ENCODE measurements around the gene TYW1B. TPM values are rescaled to one million over a fixed set of nuclear protein-coding genes. Genes with fewer than 3 reads are reported as not detected.
A peak's percentile ranks its signal among the peaks of the same experiment; 100 is the strongest.
"Not testable (repeated sequence)": the region's sequence is repeated elsewhere in the genome, so short reads cannot be mapped to it uniquely, and the experiment has no call there.

TYW1B gene
- total and polyA plus RNA-seq, 4 donors, result 1.4 to 4.8 (median 3.7) TPM

DNA sequence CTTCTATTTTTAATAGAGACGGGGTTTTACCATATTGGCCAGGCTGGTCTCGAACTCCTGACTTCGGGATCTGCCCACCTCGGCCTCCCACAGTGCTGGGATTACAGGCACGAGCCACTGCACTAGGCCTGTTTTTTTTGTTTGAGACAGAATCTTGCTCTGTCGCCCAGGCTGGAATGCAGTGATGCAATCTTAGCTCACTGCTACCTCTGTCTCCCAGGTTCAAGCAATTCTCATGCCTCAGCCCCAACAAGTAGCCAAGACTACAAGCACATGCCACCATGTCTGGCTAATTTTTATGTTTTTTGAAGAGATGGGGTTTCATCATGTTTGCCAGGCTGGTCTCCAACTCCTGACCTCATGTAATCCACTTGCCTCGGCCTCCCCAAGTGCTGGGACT, 73.7 kb downstream of the TYW1B start:
- 92% methylated on average over 7 of the region's 7 CpGs for WGBS
- Histone ChIP-seq H3K9ac (ENCODE audit: low read depth in 1 of 2, low read length in 2 of 2) (no peak overlapping the region), H3K36me3 (ENCODE audit: control insufficient read depth in 4 of 4, insufficient read depth in 3 of 4, low read depth in 1 of 4, low read length in 3 of 4) (no peaks in the 10 kb centered on the region), H3K9me3 (ENCODE audit: control insufficient read depth in 4 of 4, low read length in 3 of 4) (no peaks in the 10 kb centered on the region), H3K27ac (ENCODE audit: low read depth in 1 of 2, low read length in 2 of 2) (no peak overlapping the region), H3K27me3 (ENCODE audit: control insufficient read depth in 4 of 4, insufficient read depth in 4 of 4, low read length in 3 of 4) (no peaks in the 10 kb centered on the region), H3K4me3 (ENCODE audit: low read depth in 1 of 3, low read length in 3 of 3) (no peak overlapping the region), H3K4me1 (ENCODE audit: control insufficient read depth in 4 of 4, insufficient read depth in 4 of 4, low read length in 3 of 4) (no peaks in the 10 kb centered on the region)
- no peak for DNase-seq (ENCODE audit: low spot score)
- TF ChIP-seq GABPA (IDR thresholded peaks at IDR 0.05 in 1 of 2, conservative IDR thresholded peaks at IDR 0.05 in 1 of 2), result no peak

DNA sequence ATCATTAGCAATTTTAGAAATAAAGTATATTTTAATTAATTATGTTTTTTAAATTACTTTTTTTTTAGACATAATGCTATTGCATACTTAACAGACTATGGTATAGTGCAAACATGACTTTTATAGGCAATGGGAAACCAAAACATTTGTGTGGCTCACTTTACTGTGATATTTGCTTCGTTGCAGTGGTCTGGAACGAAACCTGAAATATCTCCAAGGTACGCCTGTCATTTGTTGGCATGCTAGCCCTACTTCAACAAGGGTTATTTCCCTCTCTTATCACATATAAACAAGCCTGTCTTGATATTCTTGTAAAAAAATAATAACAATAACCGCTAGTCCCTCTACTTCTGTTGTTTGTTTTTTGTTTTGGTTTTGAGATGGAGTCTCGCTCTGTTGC, 74.2 kb downstream of the TYW1B start:
- no peak for DNase-seq (ENCODE audit: low spot score)
- H3K36me3 ChIP-seq (ENCODE audit: control insufficient read depth in 4 of 4, insufficient read depth in 3 of 4, low read depth in 1 of 4, low read length in 3 of 4), result no peaks in the 10 kb centered on the region
- H3K4me3 ChIP-seq (ENCODE audit: low read depth in 1 of 3, low read length in 3 of 3), result no peak overlapping the region
- no peaks in the 10 kb centered on the region for H3K9me3 ChIP-seq (ENCODE audit: control insufficient read depth in 4 of 4, low read length in 3 of 4)
- no peak overlapping the region for H3K27ac ChIP-seq (ENCODE audit: low read depth in 1 of 2, low read length in 2 of 2)
- 87% methylated on average over 5 of the region's 5 CpGs for WGBS
- H3K9ac ChIP-seq (ENCODE audit: low read depth in 1 of 2, low read length in 2 of 2), result no peak overlapping the region
- TF ChIP-seq JUND (IDR thresholded peaks at IDR 0.05) (no peak), HNF4A (conservative IDR thresholded peaks at IDR 0.05) (no peak), NR2F2 (IDR thresholded peaks at IDR 0.05) (no peak)
- TF ChIP-seq, protein P1, sequence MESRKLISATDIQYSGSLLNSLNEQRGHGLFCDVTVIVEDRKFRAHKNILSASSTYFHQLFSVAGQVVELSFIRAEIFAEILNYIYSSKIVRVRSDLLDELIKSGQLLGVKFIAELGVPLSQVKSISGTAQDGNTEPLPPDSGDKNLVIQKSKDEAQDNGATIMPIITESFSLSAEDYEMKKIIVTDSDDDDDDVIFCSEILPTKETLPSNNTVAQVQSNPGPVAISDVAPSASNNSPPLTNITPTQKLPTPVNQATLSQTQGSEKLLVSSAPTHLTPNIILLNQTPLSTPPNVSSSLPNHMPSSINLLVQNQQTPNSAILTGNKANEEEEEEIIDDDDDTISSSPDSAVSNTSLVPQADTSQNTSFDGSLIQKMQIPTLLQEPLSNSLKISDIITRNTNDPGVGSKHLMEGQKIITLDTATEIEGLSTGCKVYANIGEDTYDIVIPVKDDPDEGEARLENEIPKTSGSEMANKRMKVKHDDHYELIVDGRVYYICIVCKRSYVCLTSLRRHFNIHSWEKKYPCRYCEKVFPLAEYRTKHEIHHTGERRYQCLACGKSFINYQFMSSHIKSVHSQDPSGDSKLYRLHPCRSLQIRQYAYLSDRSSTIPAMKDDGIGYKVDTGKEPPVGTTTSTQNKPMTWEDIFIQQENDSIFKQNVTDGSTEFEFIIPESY (IDR thresholded peaks at IDR 0.05), result no peak
- no peaks in the 10 kb centered on the region for H3K27me3 ChIP-seq (ENCODE audit: control insufficient read depth in 4 of 4, insufficient read depth in 4 of 4, low read length in 3 of 4)
- no peaks in the 10 kb centered on the region for H3K4me1 ChIP-seq (ENCODE audit: control insufficient read depth in 4 of 4, insufficient read depth in 4 of 4, low read length in 3 of 4)

DNA sequence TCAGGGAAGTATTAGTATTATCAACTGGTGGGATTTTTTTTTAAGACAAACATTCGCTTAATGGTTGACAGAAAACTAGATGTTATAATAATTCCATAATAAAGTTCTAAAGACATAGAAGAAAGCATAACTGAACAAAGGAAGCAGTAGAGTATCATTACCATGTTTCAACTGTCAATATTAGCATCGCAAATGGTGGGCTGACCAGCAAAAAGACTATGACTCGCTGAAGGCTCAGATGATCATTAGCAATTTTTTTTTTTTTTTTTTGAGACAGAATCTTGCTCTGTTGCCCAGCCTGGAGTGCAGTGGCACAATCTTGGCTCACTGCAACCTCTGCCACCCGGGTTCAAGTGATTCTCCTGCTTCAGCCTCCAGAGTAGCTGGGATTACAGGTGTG, 74.8 kb downstream of the TYW1B start:
- H3K9me3 ChIP-seq (ENCODE audit: control insufficient read depth in 4 of 4, low read length in 3 of 4); H3K36me3 ChIP-seq (ENCODE audit: control insufficient read depth in 4 of 4, insufficient read depth in 3 of 4, low read depth in 1 of 4, low read length in 3 of 4); H3K9ac ChIP-seq (ENCODE audit: low read depth in 1 of 2, low read length in 2 of 2); H3K27ac ChIP-seq (ENCODE audit: low read depth in 1 of 2, low read length in 2 of 2); H3K4me3 ChIP-seq (ENCODE audit: low read depth in 1 of 3, low read length in 3 of 3); H3K27me3 ChIP-seq (ENCODE audit: control insufficient read depth in 4 of 4, insufficient read depth in 4 of 4, low read length in 3 of 4); H3K4me1 ChIP-seq (ENCODE audit: control insufficient read depth in 4 of 4, insufficient read depth in 4 of 4, low read length in 3 of 4); DNase-seq (ENCODE audit: low spot score): not testable (repeated sequence)
- 96% methylated on average over 4 of the region's 4 CpGs for WGBS

DNA sequence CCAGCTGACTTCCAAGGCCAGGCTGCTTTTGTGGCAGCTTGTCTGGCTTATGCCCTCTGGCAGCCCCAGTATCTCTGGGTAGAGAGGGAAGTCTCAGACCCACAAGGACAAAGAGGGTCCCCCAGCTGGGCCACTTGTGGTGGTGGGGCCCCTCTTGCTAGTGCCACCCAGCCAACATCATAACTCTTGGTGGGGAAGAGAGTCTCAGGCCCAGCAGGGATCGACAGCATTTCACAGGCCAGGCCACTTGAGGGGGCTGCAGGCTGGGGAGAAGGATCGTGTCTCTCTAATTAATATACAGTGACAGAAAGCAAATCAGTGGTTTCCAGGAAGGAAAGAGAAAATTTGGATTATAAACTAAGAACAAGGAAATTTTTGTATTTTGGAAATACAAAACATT, 76.0 kb downstream of the TYW1B start:
- no peak for DNase-seq (ENCODE audit: low spot score)

DNA sequence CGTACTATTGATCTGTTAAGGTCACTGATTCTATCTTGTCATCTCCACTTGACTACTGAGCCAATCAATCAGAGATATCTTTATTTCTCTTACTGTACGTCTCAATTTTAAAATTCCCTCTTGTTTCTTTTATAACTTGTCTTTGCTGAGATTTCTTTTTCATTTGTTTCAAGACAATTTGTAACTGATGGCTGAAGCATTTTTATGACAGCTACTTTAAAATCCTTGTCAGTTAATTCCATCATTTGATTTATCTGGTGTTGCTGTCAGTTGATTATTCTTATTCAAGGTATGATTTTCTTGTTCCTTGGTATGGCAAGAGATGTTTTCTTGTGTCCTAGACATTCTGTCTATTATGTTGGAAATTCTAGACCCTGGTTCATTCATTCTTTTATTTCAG, 76.6 kb downstream of the TYW1B start:
- H3K9ac ChIP-seq (ENCODE audit: low read depth in 1 of 2, low read length in 2 of 2), result no peak overlapping the region
- H3K4me1 ChIP-seq (ENCODE audit: control insufficient read depth in 4 of 4, insufficient read depth in 4 of 4, low read length in 3 of 4), result no peaks in the 10 kb centered on the region
- no peaks in the 10 kb centered on the region for H3K36me3 ChIP-seq (ENCODE audit: control insufficient read depth in 4 of 4, insufficient read depth in 3 of 4, low read depth in 1 of 4, low read length in 3 of 4)
- H3K27ac ChIP-seq (ENCODE audit: low read depth in 1 of 2, low read length in 2 of 2), result no peak overlapping the region
- DNase-seq (ENCODE audit: low spot score), result no peak
- H3K4me3 ChIP-seq (ENCODE audit: low read depth in 1 of 3, low read length in 3 of 3), result no peak overlapping the region
- H3K27me3 ChIP-seq (ENCODE audit: control insufficient read depth in 4 of 4, insufficient read depth in 4 of 4, low read length in 3 of 4), result no peaks in the 10 kb centered on the region
- no peaks in the 10 kb centered on the region for H3K9me3 ChIP-seq (ENCODE audit: control insufficient read depth in 4 of 4, low read length in 3 of 4)
- 89% methylated on average over 2 of the region's 2 CpGs for WGBS
- TF ChIP-seq GABPA (IDR thresholded peaks at IDR 0.05 in 1 of 2, conservative IDR thresholded peaks at IDR 0.05 in 1 of 2) (no peak), EGR1 (IDR thresholded peaks at IDR 0.05; ENCODE audit: low read depth in 2 of 2) (no peak), RAD21 (IDR thresholded peaks at IDR 0.05) (no peak), FOXA1 (IDR thresholded peaks at IDR 0.05) (no peak), HNF4A (conservative IDR thresholded peaks at IDR 0.05) (no peak), TAF1 (conservative IDR thresholded peaks at IDR 0.05) (no peak), NR2F2 (IDR thresholded peaks at IDR 0.05) (no peak), HNF4G (IDR thresholded peaks at IDR 0.05) (no peak), JUND (IDR thresholded peaks at IDR 0.05) (no peak), YY1 (IDR thresholded peaks at IDR 0.05) (no peak)
- TF ChIP-seq, protein P2, sequence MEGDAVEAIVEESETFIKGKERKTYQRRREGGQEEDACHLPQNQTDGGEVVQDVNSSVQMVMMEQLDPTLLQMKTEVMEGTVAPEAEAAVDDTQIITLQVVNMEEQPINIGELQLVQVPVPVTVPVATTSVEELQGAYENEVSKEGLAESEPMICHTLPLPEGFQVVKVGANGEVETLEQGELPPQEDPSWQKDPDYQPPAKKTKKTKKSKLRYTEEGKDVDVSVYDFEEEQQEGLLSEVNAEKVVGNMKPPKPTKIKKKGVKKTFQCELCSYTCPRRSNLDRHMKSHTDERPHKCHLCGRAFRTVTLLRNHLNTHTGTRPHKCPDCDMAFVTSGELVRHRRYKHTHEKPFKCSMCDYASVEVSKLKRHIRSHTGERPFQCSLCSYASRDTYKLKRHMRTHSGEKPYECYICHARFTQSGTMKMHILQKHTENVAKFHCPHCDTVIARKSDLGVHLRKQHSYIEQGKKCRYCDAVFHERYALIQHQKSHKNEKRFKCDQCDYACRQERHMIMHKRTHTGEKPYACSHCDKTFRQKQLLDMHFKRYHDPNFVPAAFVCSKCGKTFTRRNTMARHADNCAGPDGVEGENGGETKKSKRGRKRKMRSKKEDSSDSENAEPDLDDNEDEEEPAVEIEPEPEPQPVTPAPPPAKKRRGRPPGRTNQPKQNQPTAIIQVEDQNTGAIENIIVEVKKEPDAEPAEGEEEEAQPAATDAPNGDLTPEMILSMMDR (IDR thresholded peaks at IDR 0.05; ENCODE audit: low read depth, low read length, missing input control), result no peak
- TF ChIP-seq, protein P3, sequence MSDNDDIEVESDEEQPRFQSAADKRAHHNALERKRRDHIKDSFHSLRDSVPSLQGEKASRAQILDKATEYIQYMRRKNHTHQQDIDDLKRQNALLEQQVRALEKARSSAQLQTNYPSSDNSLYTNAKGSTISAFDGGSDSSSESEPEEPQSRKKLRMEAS (IDR thresholded peaks at IDR 0.05), result no peak
- TF ChIP-seq, protein P4, sequence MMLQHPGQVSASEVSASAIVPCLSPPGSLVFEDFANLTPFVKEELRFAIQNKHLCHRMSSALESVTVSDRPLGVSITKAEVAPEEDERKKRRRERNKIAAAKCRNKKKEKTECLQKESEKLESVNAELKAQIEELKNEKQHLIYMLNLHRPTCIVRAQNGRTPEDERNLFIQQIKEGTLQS (IDR thresholded peaks at IDR 0.05), result no peak

More for the DNA sequence above, 76.0 kb downstream of the TYW1B start:
- no peak overlapping the region for H3K27ac ChIP-seq (ENCODE audit: low read depth in 1 of 2, low read length in 2 of 2)
- no peaks in the 10 kb centered on the region for H3K9me3 ChIP-seq (ENCODE audit: control insufficient read depth in 4 of 4, low read length in 3 of 4)
- H3K9ac ChIP-seq (ENCODE audit: low read depth in 1 of 2, low read length in 2 of 2), result no peak overlapping the region
- no peaks in the 10 kb centered on the region for H3K27me3 ChIP-seq (ENCODE audit: control insufficient read depth in 4 of 4, insufficient read depth in 4 of 4, low read length in 3 of 4)
- peak in 1 of 2 donors; percentile 8 for TF ChIP-seq RAD21 (IDR thresholded peaks at IDR 0.05)
- TF ChIP-seq, protein P3 (IDR thresholded peaks at IDR 0.05), result no peak
- no peaks in the 10 kb centered on the region for H3K4me1 ChIP-seq (ENCODE audit: control insufficient read depth in 4 of 4, insufficient read depth in 4 of 4, low read length in 3 of 4)
- 96% methylated on average over 2 of the region's 2 CpGs for WGBS
- H3K4me3 ChIP-seq (ENCODE audit: low read depth in 1 of 3, low read length in 3 of 3), result no peak overlapping the region
- H3K36me3 ChIP-seq (ENCODE audit: control insufficient read depth in 4 of 4, insufficient read depth in 3 of 4, low read depth in 1 of 4, low read length in 3 of 4), result no peaks in the 10 kb centered on the region
